ENCODE results near the gene TNNT2. TPM values are rescaled to one million over a fixed set of nuclear protein-coding genes. Genes with fewer than 3 reads are reported as not detected.

TNNT2 gene
- total and polyA plus RNA-seq, 2 of the 8 experiments (the other 6 are each of a cell fraction or from before 2014, with no cell fraction given) = 3.1 to 21.0 TPM

- TF ChIP-seq SIN3A (conservative IDR thresholded peaks at IDR 0.05 in 1 of 2, IDR thresholded peaks at IDR 0.05 in 1 of 2; ENCODE audit: low read depth in 1 of 2, low read length in 2 of 2) = no peak
- no peak for TF ChIP-seq SIRT6 (IDR thresholded peaks at IDR 0.05; ENCODE audit: low read length)
- no peak for TF ChIP-seq SIX5 (IDR thresholded peaks at IDR 0.05; ENCODE audit: low read depth, low read length)
- no peak for TF ChIP-seq POLR2AphosphoS5 (IDR thresholded peaks at IDR 0.05; ENCODE audit: low read depth, low read length)
- no peak for TF ChIP-seq BRCA1 (IDR thresholded peaks at IDR 0.05; ENCODE audit: low read depth, low read length)
These were observed 48.9 kb downstream of the TNNT2 start (continued) for GRCh38 chr1:201328576-201328975.

All from H1 (cell line).